ENCODE measurements around the gene GRID2.

GRID2 gene

DNA sequence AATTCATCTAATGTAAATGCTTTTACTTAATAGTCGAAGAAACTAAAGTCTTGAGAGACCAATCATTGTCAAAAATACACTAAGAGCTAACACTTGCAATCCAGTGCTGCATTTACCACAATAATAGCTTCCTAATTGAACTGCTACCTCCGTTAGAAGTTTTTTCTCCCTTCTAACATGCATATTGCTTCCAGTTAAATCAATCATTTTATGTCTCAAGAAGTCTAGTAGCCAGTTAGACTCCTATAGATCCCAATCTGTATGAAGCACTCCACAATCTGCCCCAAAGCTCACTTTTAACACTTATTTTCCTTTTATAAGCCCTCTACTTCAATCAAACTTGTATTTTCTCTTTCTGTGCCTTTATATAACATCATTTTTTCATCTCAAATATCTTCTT lies 41.4 kb upstream of the GRID2 start:
- DNase-seq (ENCODE audit: low read depth) = no peak
- TF ChIP-seq, protein P1, sequence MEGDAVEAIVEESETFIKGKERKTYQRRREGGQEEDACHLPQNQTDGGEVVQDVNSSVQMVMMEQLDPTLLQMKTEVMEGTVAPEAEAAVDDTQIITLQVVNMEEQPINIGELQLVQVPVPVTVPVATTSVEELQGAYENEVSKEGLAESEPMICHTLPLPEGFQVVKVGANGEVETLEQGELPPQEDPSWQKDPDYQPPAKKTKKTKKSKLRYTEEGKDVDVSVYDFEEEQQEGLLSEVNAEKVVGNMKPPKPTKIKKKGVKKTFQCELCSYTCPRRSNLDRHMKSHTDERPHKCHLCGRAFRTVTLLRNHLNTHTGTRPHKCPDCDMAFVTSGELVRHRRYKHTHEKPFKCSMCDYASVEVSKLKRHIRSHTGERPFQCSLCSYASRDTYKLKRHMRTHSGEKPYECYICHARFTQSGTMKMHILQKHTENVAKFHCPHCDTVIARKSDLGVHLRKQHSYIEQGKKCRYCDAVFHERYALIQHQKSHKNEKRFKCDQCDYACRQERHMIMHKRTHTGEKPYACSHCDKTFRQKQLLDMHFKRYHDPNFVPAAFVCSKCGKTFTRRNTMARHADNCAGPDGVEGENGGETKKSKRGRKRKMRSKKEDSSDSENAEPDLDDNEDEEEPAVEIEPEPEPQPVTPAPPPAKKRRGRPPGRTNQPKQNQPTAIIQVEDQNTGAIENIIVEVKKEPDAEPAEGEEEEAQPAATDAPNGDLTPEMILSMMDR (IDR thresholded peaks at IDR 0.05; ENCODE audit: control insufficient read depth, extremely low read depth, insufficient read depth) = no peak
- no peak overlapping the region for H3K4me3 ChIP-seq (ENCODE audit: low read depth, low read length)

DNA sequence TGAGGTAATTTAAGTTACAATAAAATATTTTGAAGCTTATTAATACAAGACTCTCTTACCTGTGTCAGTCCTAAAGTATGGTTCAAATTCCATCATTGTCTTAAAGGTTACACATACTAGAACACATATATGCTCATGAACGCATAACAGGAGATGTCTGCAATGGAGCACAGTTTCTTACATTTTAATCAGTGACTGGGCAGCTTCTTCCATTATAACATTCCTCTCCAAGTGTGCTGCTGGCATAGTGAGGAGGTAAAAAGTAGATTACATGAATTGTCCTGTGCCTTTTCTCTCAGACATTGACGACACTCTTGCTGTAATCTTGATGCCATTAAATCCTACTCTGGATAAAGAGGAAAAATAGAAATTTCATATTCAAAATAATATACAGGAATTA lies 40.8 kb upstream of the GRID2 start:
- DNase-seq (ENCODE audit: low read depth) = no peak
- H3K4me3 ChIP-seq (ENCODE audit: low read depth, low read length) = no peak overlapping the region
- TF ChIP-seq, protein P1 (IDR thresholded peaks at IDR 0.05; ENCODE audit: control insufficient read depth, extremely low read depth, insufficient read depth) = no peak

DNA sequence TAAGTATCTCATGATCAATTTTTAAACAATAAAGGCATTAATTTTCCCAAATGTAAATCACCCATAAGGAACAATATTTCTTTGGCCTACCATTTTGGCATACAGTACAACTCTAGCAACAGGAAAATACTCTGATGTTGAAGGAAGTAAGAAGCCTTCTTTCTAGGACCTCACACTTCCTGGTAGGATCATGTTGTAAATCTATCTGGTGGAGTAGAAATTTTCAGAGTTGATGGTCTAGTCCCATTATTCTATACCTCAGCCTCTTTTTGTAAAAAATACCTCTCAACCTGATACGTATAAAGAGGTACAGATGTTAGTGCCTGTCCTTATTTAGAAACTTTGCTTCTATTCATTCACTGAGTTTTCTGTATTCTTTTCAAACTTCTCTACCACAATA lies 40.2 kb upstream of the GRID2 start:
- DNase-seq (ENCODE audit: low read depth) = no peak
- TF ChIP-seq, protein P1 (IDR thresholded peaks at IDR 0.05; ENCODE audit: control insufficient read depth, extremely low read depth, insufficient read depth) = no peak
- H3K4me3 ChIP-seq (ENCODE audit: low read depth, low read length) = no peak overlapping the region

- no peak for DNase-seq (ENCODE audit: low read depth)
- H3K4me3 ChIP-seq (ENCODE audit: low read depth, low read length) = no peak overlapping the region
- TF ChIP-seq, protein P1 (IDR thresholded peaks at IDR 0.05; ENCODE audit: control insufficient read depth, extremely low read depth, insufficient read depth) = no peak
Measured at GRCh38 chr4:92264163-92264562, 39.6 kb upstream of the GRID2 start.

- H3K4me3 ChIP-seq (ENCODE audit: low read depth, low read length) = no peak overlapping the region
- TF ChIP-seq, protein P1 (IDR thresholded peaks at IDR 0.05; ENCODE audit: control insufficient read depth, extremely low read depth, insufficient read depth) = no peak
- DNase-seq (ENCODE audit: low read depth) = no peak
Measured at GRCh38 chr4:92265021-92265420, 38.7 kb upstream of the GRID2 start.

- H3K4me3 ChIP-seq (ENCODE audit: low read depth, low read length) = no peak overlapping the region
- TF ChIP-seq, protein P1 (IDR thresholded peaks at IDR 0.05; ENCODE audit: control insufficient read depth, extremely low read depth, insufficient read depth) = no peak
- DNase-seq (ENCODE audit: low read depth) = no peak
Measured at GRCh38 chr4:92265798-92266197, 38.0 kb upstream of the GRID2 start.

DNA sequence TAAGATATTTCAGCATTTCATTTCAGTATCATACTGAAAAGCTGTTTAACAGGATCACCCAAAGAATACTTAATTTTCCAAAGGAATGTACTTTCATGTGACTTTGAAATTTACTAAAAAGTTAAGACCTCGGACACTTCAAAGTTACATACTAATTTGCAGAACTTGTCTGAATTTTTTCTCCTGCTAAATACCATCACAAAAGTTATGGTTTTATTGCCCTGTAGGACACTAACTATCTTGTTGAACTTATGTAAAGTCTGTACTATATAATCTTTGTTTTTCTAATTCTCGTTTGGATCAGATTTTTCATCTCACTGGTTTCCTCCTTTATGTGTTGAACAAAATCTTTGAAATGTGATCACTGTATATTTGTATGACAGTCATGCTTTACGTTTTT lies 37.2 kb upstream of the GRID2 start:
- TF ChIP-seq, protein P1 (IDR thresholded peaks at IDR 0.05; ENCODE audit: control insufficient read depth, extremely low read depth, insufficient read depth) = no peak
- no peak overlapping the region for H3K4me3 ChIP-seq (ENCODE audit: low read depth, low read length)

More for the DNA sequence above, 37.2 kb upstream of the GRID2 start:
- no peak for DNase-seq (ENCODE audit: low read depth)

All from LNCaP clone FGC (cell line).